B cell (primary cell): Measurements from ENCODE around the gene PRKAG2. TPM values are rescaled to one million over a fixed set of nuclear protein-coding genes. Genes with fewer than 3 reads are reported as not detected.

ENCODE experiments used
- ATAC-seq: fragments of 200-7000 bp; cut with Tn5 transposase; one replicate; pipeline ENCODE4 v1.10.0; 2021; ENCODE audit warnings: low read depth, mild to moderate bottlenecking, moderate number of reproducible peaks, moderate library complexity
- CTCF ChIA-PET: fragments of 350-600 bp; sonication (Branson Sonifier 250); formaldehyde crosslinking; loops from one replicate; lab custom pipeline; 2021; ENCODE audit warnings: antibody characterized with exemption, inconsistent platforms; lab: Charles Lee
- POLR2A ChIA-PET: fragments of 350-600 bp; sonication (Branson Sonifier 250); formaldehyde crosslinking; loops from one replicate; lab custom pipeline; 2021; ENCODE audit warnings: antibody characterized with exemption; lab: Charles Lee
- DNase-seq: peaks from one replicate; pipeline ENCODE4 v3.0.0; 2013
- H2AFZ ChIP-seq: 2 replicates; pipeline ENCODE4 v1.6.1; 2012; ENCODE audit warnings: mild to moderate bottlenecking, low read depth, low read length; ENCODE audit not compliant: insufficient read depth, poor library complexity, severe bottlenecking
- H3K27ac ChIP-seq, 2 donors: 1 replicate in 1 of 2; 2 replicates in 1 of 2; pipeline ENCODE4 v1.5.1; 2012 to 2013; ENCODE audit warnings: low read length in 2 of 2, mild to moderate bottlenecking in 2 of 2, moderate library complexity in 1 of 2
- H3K27me3 ChIP-seq, 4 experiments: fragments of 200-600 bp in 1 of 4; sonication (generic) in 1 of 4; replicated peaks in 1 of 4; 1 replicate in 2 of 4; 2 replicates in 2 of 4; pipeline versions ENCODE4 v1.6.1 to v1.7.0; 2013 to 2016; ENCODE audit warnings: low read length in 3 of 4, mild to moderate bottlenecking in 2 of 4, mixed read lengths in 1 of 4, moderate library complexity in 1 of 4; ENCODE audit not compliant: insufficient read depth in 4 of 4, control insufficient read depth in 3 of 4; ENCODE audit errors: control extremely low read depth in 1 of 4
- H3K36me3 ChIP-seq, 2 experiments: replicated peaks in 1 of 2; 1 replicate in 1 of 2; 2 replicates in 1 of 2; pipeline versions ENCODE4 v1.6.1 to v1.7.1; 2013; ENCODE audit warnings: low read length in 1 of 2; ENCODE audit not compliant: insufficient read depth in 2 of 2, control insufficient read depth in 1 of 2; ENCODE audit errors: control extremely low read depth in 1 of 2, extremely low read depth in 1 of 2
- H3K4me1 ChIP-seq, 2 donors: fragments of 200-600 bp in 1 of 2; sonication (generic) in 1 of 2; 1 replicate in 1 of 2; 2 replicates in 1 of 2; pipeline versions ENCODE4 v1.5.1 to v1.6.1; 2013 to 2017; ENCODE audit warnings: low read length in 2 of 2; ENCODE audit not compliant: control insufficient read depth in 2 of 2, insufficient read depth in 2 of 2
- H3K4me2 ChIP-seq: replicated peaks from 2 replicates; pipeline ENCODE3; 2012; ENCODE audit warnings: mild to moderate bottlenecking, low read depth, low read length; ENCODE audit not compliant: poor library complexity, severe bottlenecking
- H3K4me3 ChIP-seq, 5 experiments: fragments of 200-600 bp in 1 of 5; sonication (generic) in 1 of 5; 1 replicate in 3 of 5; 2 replicates in 2 of 5; pipeline versions ENCODE4 v1.5.1 to v1.7.0; 2011 to 2016; ENCODE audit warnings: low read length in 4 of 5, mild to moderate bottlenecking in 4 of 5, low read depth in 2 of 5, control low read depth in 1 of 5, moderate library complexity in 1 of 5; ENCODE audit not compliant: insufficient read depth in 1 of 5; ENCODE audit errors: control extremely low read depth in 1 of 5, extremely low read depth in 1 of 5
- H3K79me2 ChIP-seq: fragments of 200-600 bp; sonication (generic); one replicate; pipeline ENCODE4 v1.6.0; 2016; ENCODE audit warnings: low read length; ENCODE audit not compliant: control insufficient read depth, insufficient read depth
- H3K9ac ChIP-seq: fragments of 200-600 bp; sonication (generic); 2 replicates; pipeline ENCODE4 v1.6.1; 2017; ENCODE audit warnings: mild to moderate bottlenecking, low read length, moderate library complexity
- H3K9me3 ChIP-seq, 3 donors: one replicate each; pipeline versions ENCODE4 v1.6.1 to v1.7.1; 2013; ENCODE audit warnings: low read length in 2 of 3; ENCODE audit not compliant: control insufficient read depth in 2 of 3, insufficient read depth in 1 of 3; ENCODE audit errors: control extremely low read depth in 1 of 3
- H4K20me1 ChIP-seq: 2 replicates; pipeline ENCODE4 v1.6.0; 2012; ENCODE audit warnings: mild to moderate bottlenecking, low read length; ENCODE audit not compliant: insufficient read depth, control insufficient read depth, poor library complexity, severe bottlenecking
- H3K27ac Mint-ChIP-seq: one replicate; pipeline ENCODE4 v1.8.0; 2021; ENCODE audit warnings: mixed read lengths
- H3K27me3 Mint-ChIP-seq: one replicate; pipeline ENCODE4 v1.8.0; 2021; ENCODE audit warnings: mixed read lengths
- H3K4me1 Mint-ChIP-seq: one replicate; pipeline ENCODE4 v1.8.0; 2021; ENCODE audit warnings: mixed read lengths
- H3K4me3 Mint-ChIP-seq: one replicate; pipeline ENCODE4 v1.8.0; 2021; ENCODE audit warnings: mixed read lengths
- H3K9me3 Mint-ChIP-seq: one replicate; pipeline ENCODE4 v1.8.0; 2022; ENCODE audit warnings: mixed read lengths; ENCODE audit not compliant: insufficient read depth
- EZH2 ChIP-seq: IDR thresholded peaks from 2 replicates; pipeline ENCODE4 v1.6.1; 2012; ENCODE audit warnings: borderline replicate concordance, low read depth, mild to moderate bottlenecking, moderate library complexity, low read length; ENCODE audit not compliant: insufficient read depth, poor library complexity, severe bottlenecking
- WGBS: methylation state at CpG from one replicate; pipeline ENCODE4 v1.1.5; 2013; ENCODE audit warnings: missing lambda C conversion rate; ENCODE audit not compliant: insufficient coverage; 5-methylcytosine and 5-hydroxymethylcytosine counted together
- intact Hi-C: fragments of 100-400 bp; cut with micrococcal nuclease; formaldehyde crosslinking; loops from one replicate; pipeline ENCODE4 v1.10.0; 2022
- polyA plus RNA-seq: library from polyadenylated mRNA; depleted of rRNA; stranded (reverse); fragments of >200 nt; gene quantifications from 2 replicates; pipeline ENCODE4 v1.2.3, GENCODE V29; 2012
- total RNA-seq, 2 donors: library from RNA; stranded (reverse); fragments of 120-200 nt in 1 of 2; gene quantifications; 1 replicate in 1 of 2; 2 replicates in 1 of 2; pipeline versions ENCODE4 v1.2.3 to v1.2.4, GENCODE V29; 2013 to 2022
- TF ChIP-seq, protein P1 (sequence below): fragments of 200-600 bp; IDR thresholded peaks from one replicate; pipeline ENCODE4 v1.8.0; 2022; ENCODE audit warnings: antibody characterized with exemption, mild to moderate bottlenecking

PRKAG2 gene
- total and polyA plus RNA-seq, 2 donors (not counting 1 experiment from before 2014, with no cell fraction given) = 22.1 to 56.3 TPM

DNA sequence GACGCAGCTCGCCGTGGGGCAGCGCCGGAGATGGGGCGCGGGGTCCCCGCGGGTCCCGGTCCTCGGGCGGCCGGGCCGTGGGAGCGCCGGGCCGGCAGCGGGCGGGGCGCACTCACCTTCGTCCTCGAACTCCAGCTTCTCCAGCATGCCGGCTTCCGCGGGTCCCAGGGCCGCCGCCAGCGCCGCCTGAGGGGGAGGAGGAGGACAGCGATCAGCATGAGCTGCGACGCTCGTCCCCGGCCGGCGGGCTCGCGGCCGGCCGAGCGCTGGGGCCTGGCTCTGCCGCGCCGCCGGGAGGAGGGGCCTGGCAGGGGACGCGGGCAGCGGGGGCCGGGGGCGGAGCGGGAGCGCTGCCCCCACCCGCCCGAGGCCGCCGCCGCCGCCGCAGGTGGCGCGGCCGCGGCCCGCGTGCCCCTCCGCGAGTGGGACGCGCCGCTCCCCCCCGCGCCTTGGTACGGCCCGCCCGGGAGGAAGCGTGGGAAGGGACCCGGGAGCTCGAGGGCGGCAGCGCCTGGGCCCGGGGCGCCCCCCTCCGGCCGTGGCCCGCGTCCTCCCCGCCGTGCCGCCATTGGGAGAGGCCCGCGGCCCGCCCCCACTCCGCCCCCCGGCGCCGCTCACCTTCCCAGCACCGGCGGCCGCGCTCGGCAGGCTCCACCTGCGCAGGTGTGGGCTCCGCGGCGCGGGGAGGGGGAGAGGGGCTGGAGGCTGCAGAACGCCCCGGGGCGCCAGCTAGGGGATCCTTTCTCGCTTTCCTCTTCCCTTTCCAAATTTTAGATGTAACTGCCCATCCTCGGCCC is 244.8 kb downstream of the PRKAG2 start:
- Mint-ChIP-seq H3K27me3 (no peaks in the 10 kb centered on the region), H3K9me3 (peaks cover 3% of the 10 kb centered on the region), H3K4me3 (peak overlapping the region; percentile 100), H3K4me1 (peaks cover 17% of the 10 kb centered on the region), H3K27ac (peak overlapping the region; percentile 99)
- H3K4me1 ChIP-seq = peaks cover 11 to 12% of the 10 kb centered on the region in 2 donors
- peak overlapping the region; percentile 84 for H3K4me2 ChIP-seq
- H2AFZ ChIP-seq = peak overlapping the region; percentile 88
- peak; percentile 81 for ATAC-seq
- peak overlapping the region; percentile 73 for H3K9ac ChIP-seq
- under 1% methylated on average over 106 of the region's 111 CpGs for WGBS
- peaks cover 13% of the 10 kb centered on the region for H4K20me1 ChIP-seq
- intact Hi-C loops = loop anchor here (1.0 to 5.0 kb wide), 8 partner anchors 97 to 1860 kb away; partner anchors contain the start of genes FASTK, GALNT11, SMARCD3 and TMUB1
- peak overlapping the region; percentile 81 for H3K27ac ChIP-seq
- H3K79me2 ChIP-seq = peaks cover 24% of the 10 kb centered on the region
- POLR2A ChIA-PET = interaction anchor here (0.8 to 2.4 kb wide), 5 partner anchors 96 to 832 kb away, joined by 3 to 14 read pairs (median 3); partner anchors contain the start of genes NUB1 and RHEB
- CTCF ChIA-PET = interaction anchor here (0.6 to 3.8 kb wide), 11 partner anchors 11 to 385 kb away, joined by 3 to 20 read pairs (median 4); partner anchors contain the start of gene RHEB
- TF ChIP-seq EZH2 = no peak
- TF ChIP-seq, protein P1, sequence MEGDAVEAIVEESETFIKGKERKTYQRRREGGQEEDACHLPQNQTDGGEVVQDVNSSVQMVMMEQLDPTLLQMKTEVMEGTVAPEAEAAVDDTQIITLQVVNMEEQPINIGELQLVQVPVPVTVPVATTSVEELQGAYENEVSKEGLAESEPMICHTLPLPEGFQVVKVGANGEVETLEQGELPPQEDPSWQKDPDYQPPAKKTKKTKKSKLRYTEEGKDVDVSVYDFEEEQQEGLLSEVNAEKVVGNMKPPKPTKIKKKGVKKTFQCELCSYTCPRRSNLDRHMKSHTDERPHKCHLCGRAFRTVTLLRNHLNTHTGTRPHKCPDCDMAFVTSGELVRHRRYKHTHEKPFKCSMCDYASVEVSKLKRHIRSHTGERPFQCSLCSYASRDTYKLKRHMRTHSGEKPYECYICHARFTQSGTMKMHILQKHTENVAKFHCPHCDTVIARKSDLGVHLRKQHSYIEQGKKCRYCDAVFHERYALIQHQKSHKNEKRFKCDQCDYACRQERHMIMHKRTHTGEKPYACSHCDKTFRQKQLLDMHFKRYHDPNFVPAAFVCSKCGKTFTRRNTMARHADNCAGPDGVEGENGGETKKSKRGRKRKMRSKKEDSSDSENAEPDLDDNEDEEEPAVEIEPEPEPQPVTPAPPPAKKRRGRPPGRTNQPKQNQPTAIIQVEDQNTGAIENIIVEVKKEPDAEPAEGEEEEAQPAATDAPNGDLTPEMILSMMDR = peak; percentile 35
- H3K4me3 ChIP-seq = peak overlapping the region; percentile 66 to 76 (median 74)
- DNase-seq = peak; percentile 92
- H3K27me3 ChIP-seq = no peaks in the 10 kb centered on the region
- peaks cover 0 to 3% (median 0%) of the 10 kb centered on the region in 3 donors for H3K9me3 ChIP-seq
- no peaks in the 10 kb centered on the region for H3K36me3 ChIP-seq
